Left kidney (tissue), 2 donors: Measurements from ENCODE around the gene PDE8A. TPM values are rescaled to one million over a fixed set of nuclear protein-coding genes. Genes with fewer than 3 reads are reported as not detected.
"Not testable (repeated sequence)": the region's sequence is repeated elsewhere in the genome, so short reads cannot be mapped to it uniquely, and the experiment has no call there.

ENCODE experiments used
- DNase-seq: peaks from one replicate; pipeline ENCODE4 v3.0.0-alpha.2; 2013
- polyA plus RNA-seq: library from polyadenylated mRNA; unstranded; fragments of 120-200 nt; gene quantifications from one replicate; pipeline ENCODE4 v1.2.1, GENCODE V29; 2013; ENCODE audit not compliant: insufficient read length

Gene PDE8A
- polyA plus RNA-seq, 1 donor: 79.7 TPM

DNA sequence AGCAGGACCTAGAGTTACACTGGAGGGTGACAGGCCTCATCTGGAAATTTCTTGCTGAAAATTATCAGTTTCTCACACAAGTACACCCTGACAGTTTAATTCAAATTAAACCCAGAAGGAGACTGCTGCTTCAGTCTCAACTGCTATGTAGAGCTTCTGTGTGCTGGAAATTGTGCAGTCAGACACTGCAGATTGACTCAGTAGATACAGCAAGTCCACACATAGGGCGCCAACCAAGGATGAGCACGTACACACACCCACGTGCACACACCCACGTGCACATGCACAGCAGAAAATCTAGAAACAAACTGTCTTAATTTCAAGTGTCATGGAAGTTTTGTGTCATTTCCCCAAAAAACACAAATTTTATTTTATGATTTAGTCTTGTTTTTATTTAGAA lies 192.9 kb downstream of the PDE8A start:
- no peak for DNase-seq

GRCh38 chr15:85177042-85177515 lies 195.4 kb downstream of the PDE8A start:
- DNase-seq: not testable (repeated sequence)

GRCh38 chr15:85178308-85178707 lies 196.7 kb downstream of the PDE8A start:
- peak; percentile 50 for DNase-seq

- DNase-seq: no peak
Observed at GRCh38 chr15:85179700-85180099, 198.0 kb downstream of the PDE8A start.

DNA sequence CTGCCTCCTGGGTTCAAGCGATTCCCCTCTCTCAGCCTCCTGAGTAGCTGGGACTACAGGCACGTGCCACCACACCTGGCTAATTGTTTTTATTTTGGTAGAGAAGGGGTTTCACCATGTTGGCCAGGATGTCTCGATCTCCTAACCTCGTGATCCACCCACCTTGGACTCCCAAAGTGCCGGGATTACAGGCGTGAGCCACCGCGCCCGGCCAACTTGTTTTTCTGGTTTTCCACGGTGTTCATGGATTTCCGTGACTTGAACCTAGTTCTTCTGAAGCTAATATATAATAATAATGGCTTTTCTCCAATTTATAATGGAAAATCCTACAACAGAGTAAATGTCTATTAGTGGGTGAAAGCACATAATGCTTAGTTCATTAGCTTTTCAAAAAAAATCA lies 203.7 kb downstream of the PDE8A start:
- not testable (repeated sequence) for DNase-seq

- DNase-seq: not testable (repeated sequence)
Observed at GRCh38 chr15:85188171-85188577, 206.5 kb downstream of the PDE8A start.

Other genes with a start within 250 kb of the PDE8A start
- 32.2 TPM for gene ZNF592, start 233.3 kb upstream of the PDE8A start, polyA plus RNA-seq
- 20.7 TPM for gene ALPK3, start 164.5 kb upstream of the PDE8A start, polyA plus RNA-seq
- 7.5 TPM for gene SLC28A1, start 97.2 kb upstream of the PDE8A start, polyA plus RNA-seq